ENCODE measurements around the gene ST3GAL5. TPM values are rescaled to one million over a fixed set of nuclear protein-coding genes. Genes with fewer than 3 reads are reported as not detected.

ST3GAL5 gene
- total RNA-seq, 1 donor from 2014 or later = 12.9 TPM

GRCh38 chr2:85853499-85854165, 35.2 kb downstream of the ST3GAL5 start:
- no peak overlapping the region for H3K4me3 Mint-ChIP-seq
- H3K4me1 Mint-ChIP-seq (ENCODE audit: unreplicated experiment) = peaks cover 10% of the 10 kb centered on the region
- H3K27me3 Mint-ChIP-seq = no peaks in the 10 kb centered on the region
- no peak overlapping the region for H3K27ac Mint-ChIP-seq
- DNase-seq (ENCODE audit: extremely low spot score, unreplicated experiment) = no peak
- TF ChIP-seq, protein P1, sequence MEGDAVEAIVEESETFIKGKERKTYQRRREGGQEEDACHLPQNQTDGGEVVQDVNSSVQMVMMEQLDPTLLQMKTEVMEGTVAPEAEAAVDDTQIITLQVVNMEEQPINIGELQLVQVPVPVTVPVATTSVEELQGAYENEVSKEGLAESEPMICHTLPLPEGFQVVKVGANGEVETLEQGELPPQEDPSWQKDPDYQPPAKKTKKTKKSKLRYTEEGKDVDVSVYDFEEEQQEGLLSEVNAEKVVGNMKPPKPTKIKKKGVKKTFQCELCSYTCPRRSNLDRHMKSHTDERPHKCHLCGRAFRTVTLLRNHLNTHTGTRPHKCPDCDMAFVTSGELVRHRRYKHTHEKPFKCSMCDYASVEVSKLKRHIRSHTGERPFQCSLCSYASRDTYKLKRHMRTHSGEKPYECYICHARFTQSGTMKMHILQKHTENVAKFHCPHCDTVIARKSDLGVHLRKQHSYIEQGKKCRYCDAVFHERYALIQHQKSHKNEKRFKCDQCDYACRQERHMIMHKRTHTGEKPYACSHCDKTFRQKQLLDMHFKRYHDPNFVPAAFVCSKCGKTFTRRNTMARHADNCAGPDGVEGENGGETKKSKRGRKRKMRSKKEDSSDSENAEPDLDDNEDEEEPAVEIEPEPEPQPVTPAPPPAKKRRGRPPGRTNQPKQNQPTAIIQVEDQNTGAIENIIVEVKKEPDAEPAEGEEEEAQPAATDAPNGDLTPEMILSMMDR (conservative IDR thresholded peaks at IDR 0.05) = no peak
- H3K36me3 Mint-ChIP-seq = peaks cover 16% of the 10 kb centered on the region
- no peaks in the 10 kb centered on the region for H3K9me3 Mint-ChIP-seq

GRCh38 chr2:85852937-85853498, 35.8 kb downstream of the ST3GAL5 start:
- no peak for DNase-seq (ENCODE audit: extremely low spot score, unreplicated experiment)
- Mint-ChIP-seq H3K27me3 (no peaks in the 10 kb centered on the region), H3K36me3 (peaks cover 16% of the 10 kb centered on the region), H3K4me1 (ENCODE audit: unreplicated experiment) (peaks cover 10% of the 10 kb centered on the region), H3K27ac (no peak overlapping the region), H3K9me3 (no peaks in the 10 kb centered on the region), H3K4me3 (no peak overlapping the region)
- TF ChIP-seq, protein P1 (conservative IDR thresholded peaks at IDR 0.05) = no peak

- Mint-ChIP-seq H3K27ac (no peak overlapping the region), H3K36me3 (peaks cover 17% of the 10 kb centered on the region), H3K9me3 (no peaks in the 10 kb centered on the region), H3K4me3 (no peak overlapping the region), H3K27me3 (no peaks in the 10 kb centered on the region), H3K4me1 (ENCODE audit: unreplicated experiment) (peaks cover 10% of the 10 kb centered on the region)
- TF ChIP-seq, protein P1 (conservative IDR thresholded peaks at IDR 0.05) = no peak
- DNase-seq (ENCODE audit: extremely low spot score, unreplicated experiment) = no peak
These were observed 36.5 kb downstream of the ST3GAL5 start for GRCh38 chr2:85852152-85852840.

DNA sequence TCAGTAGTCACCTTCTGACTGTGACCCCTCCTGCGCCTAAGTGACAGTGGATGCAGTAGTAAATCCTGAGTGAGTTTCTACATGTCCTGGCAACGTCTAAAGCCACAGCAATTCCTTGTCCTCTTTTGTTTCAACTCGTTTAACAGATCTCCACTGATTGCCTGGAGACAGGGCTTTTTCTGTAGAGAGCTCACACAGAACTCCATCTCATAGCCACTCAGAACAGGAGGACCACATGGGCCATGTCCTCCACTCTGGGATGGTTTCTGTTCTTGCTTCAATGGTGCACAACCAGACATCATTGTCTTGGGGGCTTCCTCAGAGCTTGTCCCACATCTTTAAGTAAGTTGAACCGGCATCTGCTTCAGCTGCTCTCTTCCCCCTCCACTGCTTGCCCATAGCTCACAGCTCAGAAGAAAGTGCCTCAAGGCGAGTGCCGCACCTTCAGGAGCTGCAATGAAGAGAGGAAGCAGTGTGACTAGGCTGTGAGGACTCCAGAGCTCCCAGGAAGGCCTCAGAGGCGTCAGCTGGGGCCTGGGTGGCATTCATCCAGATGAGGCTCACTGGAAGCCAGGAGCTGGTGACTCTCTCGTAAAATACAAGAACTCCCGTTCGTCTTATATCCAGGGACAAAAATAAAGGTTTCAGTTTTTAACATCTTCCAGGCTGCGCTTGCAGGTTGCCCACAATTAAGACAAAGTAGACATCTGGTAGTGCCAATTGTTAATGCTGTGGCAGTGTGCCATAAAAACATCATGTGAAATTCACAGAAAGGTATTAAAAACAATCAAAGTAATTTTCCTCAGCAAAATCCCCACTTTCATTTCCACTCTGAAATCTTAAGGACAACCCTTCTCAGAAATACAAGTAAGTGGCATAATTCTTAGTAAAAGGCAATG, 37.3 kb downstream of the ST3GAL5 start:
- peak overlapping the region; percentile 55 for H3K27ac Mint-ChIP-seq
- H3K4me3 Mint-ChIP-seq = no peak overlapping the region
- TF ChIP-seq, protein P1 (conservative IDR thresholded peaks at IDR 0.05) = no peak
- peaks cover 20% of the 10 kb centered on the region for H3K36me3 Mint-ChIP-seq
- no peak for DNase-seq (ENCODE audit: extremely low spot score, unreplicated experiment)
- H3K27me3 Mint-ChIP-seq = no peaks in the 10 kb centered on the region
- H3K4me1 Mint-ChIP-seq (ENCODE audit: unreplicated experiment) = peaks cover 10% of the 10 kb centered on the region
- no peaks in the 10 kb centered on the region for H3K9me3 Mint-ChIP-seq

DNA sequence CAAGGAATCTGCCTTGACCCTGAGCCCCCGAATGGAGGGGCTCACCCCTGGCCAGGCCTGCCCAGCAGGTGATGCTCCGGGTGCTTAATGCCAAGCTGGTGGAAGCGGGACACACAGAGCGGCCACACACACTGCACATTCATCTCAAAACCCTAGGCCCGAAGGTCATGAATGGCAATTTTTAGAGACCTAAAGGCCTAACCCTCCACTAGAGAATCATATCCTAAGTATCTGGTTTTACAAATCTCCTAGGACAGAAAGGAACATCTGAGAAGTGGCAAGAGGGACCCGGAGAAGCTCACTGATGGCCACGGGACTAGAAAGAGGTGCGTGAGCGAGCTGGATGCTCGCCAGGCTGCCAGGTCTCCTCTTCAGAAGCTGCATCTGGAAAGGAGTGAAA, 38.3 kb downstream of the ST3GAL5 start:
- TF ChIP-seq, protein P1 (conservative IDR thresholded peaks at IDR 0.05) = no peak
- H3K4me1 Mint-ChIP-seq (ENCODE audit: unreplicated experiment) = peaks cover 10% of the 10 kb centered on the region
- no peak overlapping the region for H3K4me3 Mint-ChIP-seq
- no peak for DNase-seq (ENCODE audit: extremely low spot score, unreplicated experiment)
- H3K9me3 Mint-ChIP-seq = no peaks in the 10 kb centered on the region
- no peak overlapping the region for H3K27ac Mint-ChIP-seq
- H3K36me3 Mint-ChIP-seq = peaks cover 17% of the 10 kb centered on the region
- no peaks in the 10 kb centered on the region for H3K27me3 Mint-ChIP-seq

All from type B pancreatic cell (in vitro differentiated cells).